CD4-positive, CD25-positive, alpha-beta regulatory T cell (primary cell): ENCODE data around the gene ZNF689. TPM values are rescaled to one million over a fixed set of nuclear protein-coding genes. Genes with fewer than 3 reads are reported as not detected.
A peak's percentile ranks its signal among the peaks of the same experiment; 100 is the strongest.

Experiments
- ATAC-seq, 2 donors: fragments of 150-1000 bp; cut with Tn5 transposase; one replicate each; pipeline ENCODE4 v1.10.0; 2021; ENCODE audit warnings: low read depth in 2 of 2, moderate number of reproducible peaks in 2 of 2, moderate library complexity in 1 of 2
- DNase-seq, 3 donors: peaks; one replicate each; pipeline versions ENCODE4 v3.0.0 to v3.0.0-alpha.2; 2012 to 2022; ENCODE audit warnings: mixed read lengths in 1 of 3
- H3K27ac ChIP-seq: one replicate; pipeline ENCODE4 v1.7.0; 2013; ENCODE audit warnings: mild to moderate bottlenecking, low read length; ENCODE audit not compliant: insufficient read depth, poor library complexity, severe bottlenecking
- H3K27me3 ChIP-seq: one replicate; pipeline ENCODE4 v1.7.0; 2013; ENCODE audit warnings: low read length; ENCODE audit not compliant: control insufficient read depth, insufficient read depth
- H3K36me3 ChIP-seq: one replicate; pipeline ENCODE4 v1.7.0; 2013; ENCODE audit warnings: mild to moderate bottlenecking, low read length, moderate library complexity; ENCODE audit not compliant: control insufficient read depth, insufficient read depth
- H3K4me1 ChIP-seq: 2 replicates; pipeline ENCODE4 v1.7.0; 2013; ENCODE audit warnings: mild to moderate bottlenecking, low read length; ENCODE audit not compliant: insufficient read depth, control insufficient read depth, poor library complexity, severe bottlenecking
- H3K4me3 ChIP-seq: one replicate; pipeline ENCODE4 v1.7.0; 2013; ENCODE audit warnings: low read depth, mild to moderate bottlenecking, low read length, moderate library complexity
- H3K9me3 ChIP-seq, 2 experiments: 1 replicate in 1 of 2; 2 replicates in 1 of 2; pipeline ENCODE4 v1.7.0; 2013; ENCODE audit warnings: low read length in 2 of 2, mild to moderate bottlenecking in 1 of 2, moderate library complexity in 1 of 2; ENCODE audit not compliant: control insufficient read depth in 2 of 2
- H3K27ac Mint-ChIP-seq, 3 donors: one replicate each; pipeline ENCODE4 v1.8.0; 2020 to 2022; ENCODE audit warnings: mild to moderate bottlenecking in 3 of 3, mixed read lengths in 3 of 3, moderate library complexity in 2 of 3
- H3K27me3 Mint-ChIP-seq: one replicate; pipeline ENCODE4 v1.8.0; 2022; ENCODE audit warnings: mild to moderate bottlenecking, mixed read lengths
- H3K36me3 Mint-ChIP-seq: one replicate; pipeline ENCODE4 v1.8.0; 2020; ENCODE audit warnings: mixed read lengths
- H3K4me1 Mint-ChIP-seq, 4 donors: one replicate each; pipeline ENCODE4 v1.8.0; 2020 to 2022; ENCODE audit warnings: mixed read lengths in 4 of 4, mild to moderate bottlenecking in 1 of 4
- H3K4me3 Mint-ChIP-seq, 4 donors: one replicate each; pipeline ENCODE4 v1.8.0; 2020 to 2022; ENCODE audit warnings: mild to moderate bottlenecking in 4 of 4, mixed read lengths in 4 of 4, moderate library complexity in 3 of 4
- H3K9me3 Mint-ChIP-seq, 7 donors: one replicate each; pipeline ENCODE4 v1.8.0; 2020 to 2022; ENCODE audit warnings: mixed read lengths in 7 of 7, mild to moderate bottlenecking in 3 of 7, moderate library complexity in 2 of 7
- polyA plus RNA-seq, 4 donors: library from polyadenylated mRNA; unstranded; fragments of 300-500 nt; fragmentation: Illumina TruSeq; gene quantifications; one replicate each; pipeline ENCODE4 v1.2.3, GENCODE V29; 2021
- total RNA-seq: library from RNA; stranded (reverse); gene quantifications from one replicate; pipeline ENCODE4 v1.2.3, GENCODE V29; 2022

ZNF689 gene
- total and polyA plus RNA-seq, 5 donors from 2014 or later, result 8.1 to 16.0 (median 14.0) TPM

DNA sequence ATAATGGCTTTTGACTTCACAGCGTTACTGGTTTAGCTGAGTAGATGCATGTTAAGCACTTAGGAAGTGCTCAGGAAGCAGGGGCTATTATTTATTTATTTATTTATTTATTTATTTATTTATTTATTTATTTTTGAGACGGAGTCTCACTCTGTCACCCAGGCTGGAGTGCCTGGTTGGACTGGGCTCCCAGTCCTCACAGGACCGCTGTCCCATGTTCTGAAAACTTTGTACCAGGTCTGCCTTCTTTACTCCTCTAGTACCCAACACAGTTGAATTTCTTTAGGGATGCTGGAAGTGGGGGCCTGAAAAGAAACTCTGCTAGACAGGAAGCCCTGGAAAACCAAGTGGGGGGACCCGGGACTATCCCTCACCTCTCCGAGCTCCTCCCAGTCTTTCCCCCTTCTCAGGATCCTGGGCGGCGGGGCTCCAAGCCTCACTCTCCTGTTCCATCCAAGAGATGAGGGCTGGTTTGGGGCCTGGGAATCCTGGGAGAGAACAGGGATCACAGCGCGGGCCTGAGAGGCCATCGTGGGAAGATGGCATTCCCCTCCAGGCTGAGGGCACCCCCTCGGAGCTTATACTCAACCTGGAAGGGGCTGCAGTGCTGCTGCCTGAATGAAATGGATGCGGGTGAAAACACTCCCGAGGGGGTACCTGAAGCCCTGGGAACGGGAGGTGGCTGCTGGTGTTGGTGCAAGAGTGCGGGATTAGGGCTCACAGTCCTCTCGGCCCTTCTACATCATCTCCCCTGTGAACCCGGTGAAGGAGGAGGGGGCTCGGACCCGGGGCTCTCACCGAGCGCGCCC is 39.3 kb downstream of the ZNF689 start:
- no peaks in the 10 kb centered on the region for H3K36me3 Mint-ChIP-seq
- H3K9me3 Mint-ChIP-seq, result no peaks in the 10 kb centered on the region
- Histone ChIP-seq H3K9me3 (no peaks in the 10 kb centered on the region), H3K27ac (peak overlapping the region; percentile 97), H3K36me3 (no peaks in the 10 kb centered on the region), H3K4me1 (peaks cover 50% of the 10 kb centered on the region), H3K27me3 (no peaks in the 10 kb centered on the region), H3K4me3 (peak overlapping the region; percentile 70)
- no peak for DNase-seq
- ATAC-seq, result no peak
- H3K27ac Mint-ChIP-seq, result peak overlapping the region; percentile 95 to 99 (median 96)
- peaks cover 17 to 54% (median 31%) of the 10 kb centered on the region in 4 donors for H3K4me1 Mint-ChIP-seq
- peak overlapping the region; percentile 86 to 94 (median 90) for H3K4me3 Mint-ChIP-seq
- no peaks in the 10 kb centered on the region for H3K27me3 Mint-ChIP-seq

- no peaks in the 10 kb centered on the region for H3K27me3 ChIP-seq
- H3K9me3 ChIP-seq, result no peaks in the 10 kb centered on the region
- Mint-ChIP-seq H3K27me3 (no peaks in the 10 kb centered on the region), H3K27ac (peak overlapping the region; percentile 51 to 95 (median 91)), H3K4me1 (peaks cover 16 to 54% (median 32%) of the 10 kb centered on the region in 4 donors), H3K36me3 (no peaks in the 10 kb centered on the region), H3K4me3 (peak overlapping the region; percentile 86 to 94 (median 88)), H3K9me3 (no peaks in the 10 kb centered on the region)
- no peak for DNase-seq
- H3K27ac ChIP-seq, result peak overlapping the region; percentile 95
- H3K36me3 ChIP-seq, result no peaks in the 10 kb centered on the region
- ATAC-seq, result no peak
- peaks cover 50% of the 10 kb centered on the region for H3K4me1 ChIP-seq
- peak overlapping the region; percentile 70 for H3K4me3 ChIP-seq
Observed at GRCh38 chr16:30569746-30570635, 40.2 kb downstream of the ZNF689 start.

DNA sequence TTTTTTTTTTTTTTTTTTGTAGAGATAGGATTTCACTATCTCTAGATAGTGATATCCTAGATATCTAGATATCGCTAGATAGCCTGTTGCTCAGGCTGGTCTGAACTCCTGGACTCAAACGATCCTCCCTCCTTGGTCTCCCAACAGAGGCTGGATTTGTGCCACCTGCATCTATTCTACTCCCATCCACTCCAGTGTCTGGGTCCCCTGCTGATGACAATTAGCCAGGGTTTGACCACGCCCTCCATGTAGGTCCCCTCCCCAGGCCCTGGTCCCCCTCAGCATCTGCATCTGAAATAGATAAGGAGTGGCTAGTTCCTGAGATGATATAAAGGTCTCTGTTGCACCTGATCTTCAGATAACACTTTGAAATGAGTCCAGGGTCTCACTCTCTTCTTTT is 40.9 kb downstream of the ZNF689 start:
- Histone ChIP-seq H3K4me1 (peaks cover 50% of the 10 kb centered on the region), H3K27me3 (no peaks in the 10 kb centered on the region), H3K4me3 (no peak overlapping the region), H3K36me3 (no peaks in the 10 kb centered on the region), H3K27ac (peak overlapping the region; percentile 95), H3K9me3 (no peaks in the 10 kb centered on the region)
- H3K27me3 Mint-ChIP-seq, result no peaks in the 10 kb centered on the region
- H3K36me3 Mint-ChIP-seq, result no peaks in the 10 kb centered on the region
- DNase-seq, result no peak
- H3K4me3 Mint-ChIP-seq, result peak overlapping the region in 3 of 4 donors; percentile 15 to 87 (median 16)
- ATAC-seq, result no peak
- peak overlapping the region in 2 of 3 donors; percentile 25 to 92 for H3K27ac Mint-ChIP-seq
- H3K9me3 Mint-ChIP-seq, result no peaks in the 10 kb centered on the region
- peaks cover 13 to 54% (median 32%) of the 10 kb centered on the region in 4 donors for H3K4me1 Mint-ChIP-seq

GRCh38 chr16:30567991-30568638 is 42.1 kb downstream of the ZNF689 start:
- ATAC-seq, result peak; percentile 59 to 63
- no peaks in the 10 kb centered on the region for H3K9me3 Mint-ChIP-seq
- no peaks in the 10 kb centered on the region for H3K27me3 Mint-ChIP-seq
- Histone ChIP-seq H3K4me1 (peaks cover 50% of the 10 kb centered on the region), H3K36me3 (no peaks in the 10 kb centered on the region), H3K4me3 (peak overlapping the region; percentile 66), H3K27me3 (no peaks in the 10 kb centered on the region), H3K27ac (peak overlapping the region; percentile 95), H3K9me3 (no peaks in the 10 kb centered on the region)
- peaks cover 13 to 51% (median 29%) of the 10 kb centered on the region in 4 donors for H3K4me1 Mint-ChIP-seq
- H3K27ac Mint-ChIP-seq, result peak overlapping the region; percentile 96 to 99 (median 98)
- H3K4me3 Mint-ChIP-seq, result peak overlapping the region; percentile 87 to 92 (median 90)
- no peaks in the 10 kb centered on the region for H3K36me3 Mint-ChIP-seq
- DNase-seq, result peak; percentile 26 to 87 (median 80)

GRCh38 chr16:30567160-30567990 is 42.8 kb downstream of the ZNF689 start:
- no peaks in the 10 kb centered on the region for H3K27me3 ChIP-seq
- peaks cover 47% of the 10 kb centered on the region for H3K4me1 ChIP-seq
- H3K27me3 Mint-ChIP-seq, result no peaks in the 10 kb centered on the region

GRCh38 chr16:30566531-30566930 is 43.7 kb downstream of the ZNF689 start:
- no peak overlapping the region for H3K4me3 ChIP-seq
- no peaks in the 10 kb centered on the region for H3K36me3 ChIP-seq
- H3K9me3 Mint-ChIP-seq, result no peaks in the 10 kb centered on the region
- H3K27ac ChIP-seq, result peak overlapping the region; percentile 95
- H3K27me3 Mint-ChIP-seq, result no peaks in the 10 kb centered on the region
- H3K4me1 ChIP-seq, result peaks cover 45% of the 10 kb centered on the region
- no peaks in the 10 kb centered on the region for H3K36me3 Mint-ChIP-seq
- ATAC-seq, result no peak
- H3K9me3 ChIP-seq, result no peaks in the 10 kb centered on the region
- no peaks in the 10 kb centered on the region for H3K27me3 ChIP-seq
- peaks cover 5 to 45% (median 23%) of the 10 kb centered on the region in 4 donors for H3K4me1 Mint-ChIP-seq
- H3K4me3 Mint-ChIP-seq, result peak overlapping the region in 2 of 4 donors; percentile 13 to 91
- DNase-seq, result no peak
- peak overlapping the region; percentile 98 to 99 (median 98) for H3K27ac Mint-ChIP-seq

More at GRCh38 chr16:30567160-30567990, 42.8 kb downstream of the ZNF689 start:
- Histone ChIP-seq H3K9me3 (no peaks in the 10 kb centered on the region), H3K36me3 (no peaks in the 10 kb centered on the region), H3K4me3 (peak overlapping the region; percentile 66), H3K27ac (peak overlapping the region; percentile 95)
- H3K27ac Mint-ChIP-seq, result peak overlapping the region; percentile 98 to 99 (median 98)
- H3K36me3 Mint-ChIP-seq, result no peaks in the 10 kb centered on the region
- peak overlapping the region; percentile 25 to 92 (median 90) for H3K4me3 Mint-ChIP-seq
- ATAC-seq (peak in 1 of 2 donors; percentile 10), DNase-seq (peak; percentile 51 to 64 (median 56))
- H3K9me3 Mint-ChIP-seq, result no peaks in the 10 kb centered on the region
- H3K4me1 Mint-ChIP-seq, result peaks cover 13 to 50% (median 27%) of the 10 kb centered on the region in 4 donors
